Measurements from ENCODE around the gene PAF1. TPM values are rescaled to one million over a fixed set of nuclear protein-coding genes. Genes with fewer than 3 reads are reported as not detected.

PAF1 gene
- polyA plus RNA-seq, 1 donor from 2014 or later: 37.3 TPM

DNA sequence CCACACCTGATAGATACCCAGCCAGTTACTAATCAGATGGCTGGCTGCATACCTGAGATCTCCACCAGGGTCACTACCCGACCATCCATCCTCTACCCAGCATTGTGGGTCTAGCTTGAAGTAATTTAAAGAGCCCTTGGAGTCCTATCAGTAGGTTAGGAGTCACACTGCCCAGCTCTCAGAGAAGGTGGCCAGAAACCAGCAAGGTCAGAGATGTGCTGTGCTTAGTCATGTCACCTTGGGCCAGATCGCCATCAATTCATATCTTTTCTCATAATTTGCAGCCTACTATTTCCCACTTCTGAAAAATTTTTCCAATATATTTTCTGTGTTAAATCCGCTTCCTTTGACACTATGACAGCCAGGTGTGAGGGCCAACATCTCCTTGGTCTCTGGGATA is 34.8 kb downstream of the PAF1 start:
- H4K20me1 ChIP-seq (ENCODE audit: insufficient read depth): no peaks in the 10 kb centered on the region

DNA sequence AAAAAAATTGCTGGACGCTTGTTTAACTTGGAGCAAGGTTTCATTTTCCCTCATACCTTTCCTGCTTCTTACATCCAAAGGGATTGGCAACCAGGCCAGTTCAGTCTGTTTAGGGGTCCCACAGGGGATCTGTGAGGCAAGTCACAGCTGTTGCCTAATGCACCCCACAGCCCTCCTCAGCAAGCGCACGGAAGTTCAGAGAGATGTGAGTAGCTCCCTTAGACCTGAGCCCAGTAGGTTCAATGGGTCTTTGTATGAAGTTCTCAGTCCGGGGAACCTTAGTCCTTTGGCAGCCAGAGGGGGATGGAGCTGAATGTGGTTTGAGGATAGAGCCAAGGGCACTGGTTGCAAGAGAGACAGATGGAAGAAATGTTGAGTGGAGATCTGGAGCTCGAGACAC is 35.7 kb downstream of the PAF1 start:
- Histone ChIP-seq H3K36me3 (ENCODE audit: insufficient read depth, low read length) (peaks cover 10% of the 10 kb centered on the region), H3F3A (ENCODE audit: insufficient read depth, low read length, poor library complexity, severe bottlenecking) (no peaks in the 10 kb centered on the region), H3K9me3 (ENCODE audit: low read length) (no peaks in the 10 kb centered on the region), H3K9ac (ENCODE audit: low read length) (no peak overlapping the region), H2AFZ (ENCODE audit: low read depth, low read length) (no peak overlapping the region), H3K4me3 (ENCODE audit: low read length) (no peak overlapping the region), H4K20me1 (ENCODE audit: insufficient read depth) (no peaks in the 10 kb centered on the region), H3K27ac (ENCODE audit: low read length) (no peak overlapping the region), H3K27me3 (ENCODE audit: insufficient read depth, low read depth, low read length) (no peaks in the 10 kb centered on the region), H3K4me2 (ENCODE audit: low read length) (no peak overlapping the region), H3K9me2 (ENCODE audit: insufficient read depth, low read length) (no peaks in the 10 kb centered on the region), H3K79me2 (replicated peaks; ENCODE audit: insufficient read depth, low read length) (peaks cover 3% of the 10 kb centered on the region)
- TF ChIP-seq REST (IDR thresholded peaks at IDR 0.05; ENCODE audit: borderline replicate concordance) (no peak), RAD21 (conservative IDR thresholded peaks at IDR 0.05) (no peak), EP300 (conservative IDR thresholded peaks at IDR 0.05; ENCODE audit: poor library complexity, severe bottlenecking) (no peak), MXI1 (conservative IDR thresholded peaks at IDR 0.05; ENCODE audit: poor library complexity, severe bottlenecking) (no peak), POLR2AphosphoS5 (IDR thresholded peaks at IDR 0.05) (no peak), EZH2 (IDR thresholded peaks at IDR 0.05; ENCODE audit: borderline replicate concordance, insufficient read depth, low read length, poor library complexity, severe bottlenecking) (no peak)

More for the DNA sequence above, 34.8 kb downstream of the PAF1 start:
- TF ChIP-seq RAD21 (conservative IDR thresholded peaks at IDR 0.05) (no peak), EZH2 (IDR thresholded peaks at IDR 0.05; ENCODE audit: borderline replicate concordance, insufficient read depth, low read length, poor library complexity, severe bottlenecking) (no peak), REST (IDR thresholded peaks at IDR 0.05; ENCODE audit: borderline replicate concordance) (no peak), CTCF (IDR thresholded peaks at IDR 0.05; ENCODE audit: poor library complexity, severe bottlenecking) (no peak), POLR2AphosphoS5 (IDR thresholded peaks at IDR 0.05) (no peak), TAF1 (IDR thresholded peaks at IDR 0.05; ENCODE audit: low read depth) (no peak), SMC3 (conservative IDR thresholded peaks at IDR 0.05; ENCODE audit: poor library complexity) (no peak), MXI1 (conservative IDR thresholded peaks at IDR 0.05; ENCODE audit: poor library complexity, severe bottlenecking) (no peak), EP300 (conservative IDR thresholded peaks at IDR 0.05; ENCODE audit: poor library complexity, severe bottlenecking) (no peak)
- Histone ChIP-seq H3K9me2 (ENCODE audit: insufficient read depth, low read length) (no peaks in the 10 kb centered on the region), H2AFZ (ENCODE audit: low read depth, low read length) (no peak overlapping the region), H3F3A (ENCODE audit: insufficient read depth, low read length, poor library complexity, severe bottlenecking) (no peaks in the 10 kb centered on the region), H3K4me3 (ENCODE audit: low read length) (no peak overlapping the region), H3K79me2 (replicated peaks; ENCODE audit: insufficient read depth, low read length) (peaks cover 3% of the 10 kb centered on the region), H3K9ac (ENCODE audit: low read length) (no peak overlapping the region), H3K9me3 (ENCODE audit: low read length) (no peaks in the 10 kb centered on the region), H3K27me3 (ENCODE audit: insufficient read depth, low read depth, low read length) (no peaks in the 10 kb centered on the region), H3K36me3 (ENCODE audit: insufficient read depth, low read length) (peaks cover 10% of the 10 kb centered on the region), H3K27ac (ENCODE audit: low read length) (no peak overlapping the region), H3K4me2 (ENCODE audit: low read length) (no peak overlapping the region)

Data from neural cell (in vitro differentiated cells).